HL-60/S4 treated with retinoic acid at 250 ng/mL for 4 days and 3 days (cell line): Measurements from ENCODE around the gene GRK4.
"Not testable (repeated sequence)": the region's sequence is repeated elsewhere in the genome, so short reads cannot be mapped to it uniquely, and the experiment has no call there.

ENCODE experiments used
- in situ Hi-C: fragments of 300-500 bp; cut with MboI; formaldehyde crosslinking; loops from 2 replicates; pipeline ENCODE4 v1.7.0; 2022; ENCODE audit warnings: low sequenced_read_pairs

Gene GRK4

GRCh38 chr4:3037957-3038461, 74.6 kb downstream of the GRK4 start:
- in situ Hi-C loops = no loop called here

GRCh38 chr4:3039706-3040366, 76.5 kb downstream of the GRK4 start:
- in situ Hi-C loops = no loop called here

DNA sequence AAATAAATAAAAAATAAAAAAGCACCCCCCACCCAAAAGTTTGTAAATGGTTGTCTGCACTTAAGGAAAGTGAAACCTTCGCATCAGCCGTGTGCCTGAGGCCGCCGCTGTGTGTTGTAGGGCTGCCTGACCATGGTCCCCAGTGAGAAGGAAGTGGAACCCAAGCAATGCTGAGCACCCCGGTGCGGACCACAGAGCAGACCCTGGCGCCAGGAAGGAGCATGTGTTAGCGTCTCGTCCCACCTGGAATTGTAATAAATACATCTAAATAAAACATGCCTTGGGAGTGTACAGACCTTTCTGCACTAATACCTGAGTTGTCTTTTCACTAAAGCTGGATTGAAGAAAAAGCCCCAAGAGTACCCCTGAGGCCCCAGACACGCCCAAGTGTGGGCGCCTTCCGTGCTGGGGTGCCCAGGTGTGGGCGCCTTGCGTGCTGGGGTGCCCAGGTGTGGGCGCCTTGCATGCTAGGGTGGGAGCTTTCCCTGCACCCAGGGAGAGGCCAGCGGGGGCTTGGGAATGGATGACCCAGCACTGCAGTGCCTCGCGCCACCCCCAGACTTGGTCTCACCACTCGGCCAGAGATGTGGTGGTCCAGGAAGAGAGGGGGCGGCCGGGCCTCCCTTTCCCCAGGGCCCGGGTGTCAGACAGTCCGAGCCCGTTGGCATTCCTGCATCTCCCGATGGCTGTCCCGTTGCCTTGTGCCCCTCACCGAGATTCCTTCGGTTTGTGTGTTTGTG, 77.3 kb downstream of the GRK4 start:
- in situ Hi-C loops = no loop called here

- in situ Hi-C loops = no loop called here
These were observed 78.1 kb downstream of the GRK4 start for GRCh38 chr4:3041192-3042142.

- in situ Hi-C loops = no loop called here
These were observed 78.9 kb downstream of the GRK4 start for GRCh38 chr4:3042226-3042625.

- in situ Hi-C loops = no loop called here
These were observed 80.1 kb downstream of the GRK4 start for GRCh38 chr4:3043282-3044020.

DNA sequence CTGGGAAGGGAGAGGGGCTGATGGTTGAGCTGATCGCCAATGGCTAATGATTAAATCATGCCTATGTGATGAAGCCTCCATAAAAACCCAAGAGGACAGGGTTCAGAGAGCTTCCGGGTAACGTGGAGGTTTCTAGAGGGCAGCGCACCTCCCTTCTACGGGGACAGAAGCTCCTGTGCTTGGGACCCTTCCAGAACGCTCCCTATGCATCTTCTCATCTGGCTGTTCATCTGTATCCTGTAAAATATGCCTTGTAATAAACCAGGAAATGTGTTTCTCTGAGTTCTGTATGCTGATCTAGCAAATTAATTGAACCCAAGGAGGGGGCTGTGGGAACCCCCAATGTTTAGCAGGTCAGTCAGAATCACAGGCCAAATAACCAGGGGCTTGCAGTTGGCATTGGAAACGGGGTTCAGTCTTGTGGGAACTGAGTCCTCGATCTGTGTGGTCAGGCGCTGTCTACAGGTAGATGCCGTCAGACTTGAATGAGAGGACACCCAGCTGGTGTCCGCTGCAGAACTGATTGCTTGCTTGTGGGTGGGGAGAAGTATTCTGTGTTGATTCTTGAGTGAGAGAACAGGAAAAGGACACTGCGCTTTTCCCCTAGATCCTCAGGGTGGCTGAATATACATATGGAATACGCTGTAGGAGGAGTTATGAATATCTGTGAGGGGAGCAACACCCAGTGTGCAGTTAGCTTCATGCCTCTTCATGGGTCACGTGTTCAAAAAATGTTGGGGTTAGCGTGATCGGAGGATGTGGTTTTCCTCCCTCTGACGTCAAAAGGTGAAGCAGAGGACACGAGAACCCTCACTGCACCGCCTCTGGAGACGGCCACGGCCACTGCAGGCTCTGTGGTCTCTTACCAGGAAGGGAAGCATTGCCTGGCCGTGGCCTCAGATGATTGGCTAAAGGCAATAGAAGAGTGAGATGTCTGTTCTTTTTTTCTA, 81.8 kb downstream of the GRK4 start:
- in situ Hi-C loops = no loop called here

GRCh38 chr4:3046162-3046561, 82.8 kb downstream of the GRK4 start:
- in situ Hi-C loops = no loop called here

DNA sequence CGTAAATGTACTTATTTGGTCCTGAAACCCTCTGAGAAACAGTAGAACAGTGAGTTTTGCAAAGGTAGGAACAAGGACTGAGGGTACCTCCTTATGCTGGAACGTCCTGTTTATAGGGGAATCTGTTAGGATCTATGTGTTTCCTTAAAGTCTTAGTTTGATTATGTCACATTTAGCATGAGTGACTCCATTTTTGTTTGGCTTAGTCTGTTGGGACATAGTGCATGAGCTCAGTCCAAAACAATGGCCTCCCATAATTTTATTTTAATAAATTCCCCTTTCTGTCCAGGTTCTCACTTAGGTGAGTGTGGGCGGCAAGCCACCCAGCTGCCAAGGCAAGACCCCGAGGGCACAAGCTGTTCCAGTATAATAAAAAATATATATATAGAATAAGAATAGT, 83.3 kb downstream of the GRK4 start:
- in situ Hi-C loops = no loop called here

GRCh38 chr4:3047464-3048286, 84.3 kb downstream of the GRK4 start:
- in situ Hi-C loops = no loop called here

- in situ Hi-C loops = not testable (repeated sequence)
These were observed 87.9 kb downstream of the GRK4 start for GRCh38 chr4:3051141-3051897.

- in situ Hi-C loops = no loop called here
These were observed 90.9 kb downstream of the GRK4 start for GRCh38 chr4:3054169-3054759.

DNA sequence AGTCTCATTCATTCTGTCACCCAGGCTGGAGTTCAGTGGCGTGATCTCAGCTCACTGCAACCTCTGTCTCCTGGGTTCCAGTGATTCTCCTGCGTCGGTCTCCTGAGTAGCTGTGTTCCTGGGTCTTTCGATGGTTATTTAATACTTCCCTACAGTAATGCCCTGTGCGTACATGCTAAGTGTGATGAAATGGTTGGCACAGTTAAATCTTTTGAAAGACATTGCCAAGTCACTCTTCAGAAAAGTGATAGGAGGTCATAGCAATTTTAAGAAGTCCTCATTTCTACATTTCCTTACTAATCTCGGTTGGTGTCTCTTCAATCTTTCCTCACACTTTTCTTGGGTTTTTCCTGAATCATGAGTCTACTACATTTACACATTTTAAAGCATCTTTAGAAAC, 96.6 kb downstream of the GRK4 start:
- in situ Hi-C loops = no loop called here

- in situ Hi-C loops = no loop called here
These were observed 97.6 kb downstream of the GRK4 start for GRCh38 chr4:3060946-3061345.

DNA sequence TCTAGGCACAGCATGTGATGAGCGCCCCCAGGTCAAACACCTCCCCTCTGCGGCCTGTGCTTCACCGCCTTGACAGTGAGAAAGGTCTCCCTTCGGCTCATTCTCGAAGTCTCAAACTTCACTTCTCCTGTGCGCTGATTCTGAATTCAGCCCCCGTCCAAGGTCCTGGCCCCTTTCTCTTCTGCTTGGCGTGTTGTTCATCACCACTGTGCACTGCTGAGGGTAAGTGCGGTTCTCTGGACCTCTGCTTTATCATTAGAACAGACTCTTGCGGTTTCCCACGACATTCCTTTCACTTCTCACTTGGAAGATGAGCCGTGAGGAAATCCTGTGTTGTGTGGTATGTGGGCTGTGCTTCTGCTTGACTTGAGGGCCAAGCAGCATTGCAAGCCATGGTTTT, 99.1 kb downstream of the GRK4 start:
- in situ Hi-C loops = no loop called here

GRCh38 chr4:3065551-3065950, 102.2 kb downstream of the GRK4 start:
- in situ Hi-C loops = no loop called here

DNA sequence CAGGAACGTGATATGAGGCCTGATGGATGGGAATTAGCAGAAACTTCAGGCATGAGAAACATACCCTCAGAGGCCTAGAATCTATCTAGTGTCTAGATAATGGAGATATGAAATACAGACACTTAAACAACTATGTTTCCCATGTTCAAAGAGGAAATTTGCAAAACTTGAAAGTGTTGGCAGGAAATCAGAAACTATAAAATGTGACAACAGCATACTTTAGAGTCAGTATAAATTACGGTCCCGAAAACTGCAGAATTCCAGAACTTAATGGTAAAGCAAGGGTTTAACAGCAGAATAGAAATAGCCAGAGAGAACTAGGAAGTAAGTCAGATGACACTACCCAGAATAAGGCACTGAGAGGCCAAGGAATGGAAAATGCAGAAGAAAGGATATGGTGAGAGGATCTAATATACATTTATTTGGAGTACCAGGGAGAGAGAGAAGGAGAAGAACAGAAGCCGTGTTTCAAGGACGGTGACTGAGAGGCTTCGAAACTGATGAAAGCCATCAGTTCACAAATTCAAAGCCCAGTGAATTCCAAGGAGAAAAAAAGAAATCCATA, 103.5 kb downstream of the GRK4 start:
- in situ Hi-C loops = no loop called here
